ENCODE results near the gene AFF3. TPM values are rescaled to one million over a fixed set of nuclear protein-coding genes. Genes with fewer than 3 reads are reported as not detected.
A peak's percentile ranks its signal among the peaks of the same experiment; 100 is the strongest.

AFF3 gene
- total and polyA plus RNA-seq, 12 donors, result 1.1 to 7.5 (median 3.9) TPM

DNA sequence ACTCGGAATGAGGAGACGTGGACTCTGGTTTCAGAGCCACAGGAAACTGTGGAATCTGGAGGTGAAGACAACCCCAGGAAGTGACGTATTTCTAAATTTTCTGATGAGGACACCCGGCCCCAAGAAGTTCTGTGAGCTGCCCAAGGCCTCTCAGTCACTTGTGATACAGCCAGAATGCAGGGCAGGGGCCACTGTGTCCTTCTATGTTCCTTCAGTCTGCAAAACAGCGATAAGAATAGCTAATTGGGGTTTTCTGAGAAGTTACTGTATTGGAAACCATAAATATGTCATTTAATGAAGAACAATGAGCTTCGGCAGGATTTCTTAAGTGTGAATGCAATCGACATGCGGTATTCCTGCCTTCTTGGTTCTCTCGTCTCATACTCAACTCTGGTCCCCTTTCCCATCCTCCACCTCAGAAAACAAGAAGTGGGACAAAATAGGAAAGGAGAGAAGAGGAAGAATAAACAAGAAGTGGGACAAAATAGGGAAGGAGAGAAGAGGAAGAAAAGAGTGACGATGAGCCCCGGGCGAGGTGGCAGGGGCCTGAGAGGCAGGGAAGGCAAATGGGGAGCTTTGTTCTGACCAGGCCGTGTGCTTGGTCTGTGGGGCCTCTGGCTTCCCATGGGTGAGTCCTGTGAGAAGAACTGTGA lies 370.6 kb downstream of the AFF3 start:
- TF ChIP-seq CTCF (IDR thresholded peaks at IDR 0.05), result no peak
- no peak for TF ChIP-seq POLR2A (IDR thresholded peaks at IDR 0.05)
- WGBS, 4 donors, result 67 to 72% (median 69%) methylated on average over 13 of the region's 13 CpGs

GRCh38 chr2:99770876-99771275 lies 371.5 kb downstream of the AFF3 start:
- TF ChIP-seq CTCF (IDR thresholded peaks at IDR 0.05) (no peak), POLR2A (IDR thresholded peaks at IDR 0.05) (no peak)
- intact Hi-C loops (cut with DNase I), result no loop called here
- no peak overlapping the region for H3K4me3 ChIP-seq
- no peak for DNase-seq
- no peaks in the 10 kb centered on the region for H3K9me3 ChIP-seq (replicated peaks in 1 of 3)
- H3K4me1 ChIP-seq (replicated peaks in 1 of 2), result peaks cover 0 to 2% of the 10 kb centered on the region in 2 donors
- 43 to 62% (median 44%) methylated on average over 2 of the region's 2 CpGs for WGBS, 4 donors
- H3K27ac ChIP-seq, result peak overlapping the region in 1 of 5 donors; percentile 15
- no peaks in the 10 kb centered on the region for H3K36me3 ChIP-seq (replicated peaks in 1 of 2)
- H3K27me3 ChIP-seq, result no peaks in the 10 kb centered on the region

More for the DNA sequence above, 370.6 kb downstream of the AFF3 start:
- no peak overlapping the region for H3K4me3 ChIP-seq
- H3K36me3 ChIP-seq (replicated peaks in 1 of 2), result no peaks in the 10 kb centered on the region
- H3K27ac ChIP-seq, result peak overlapping the region in 1 of 5 donors; percentile 51
- DNase-seq, result peak in 5 of 7 donors; percentile 15 to 31 (median 29)
- H3K27me3 ChIP-seq, result no peaks in the 10 kb centered on the region
- peaks cover 0 to 7% of the 10 kb centered on the region in 2 donors for H3K4me1 ChIP-seq (replicated peaks in 1 of 2)
- no peaks in the 10 kb centered on the region for H3K9me3 ChIP-seq (replicated peaks in 1 of 3)
- intact Hi-C loops (cut with DNase I), result no loop called here

GRCh38 chr2:99765731-99766318 lies 376.6 kb downstream of the AFF3 start:
- Histone ChIP-seq H3K27ac (no peak overlapping the region), H3K36me3 (replicated peaks in 1 of 2) (no peaks in the 10 kb centered on the region), H3K27me3 (peaks cover 6% of the 10 kb centered on the region), H3K4me1 (replicated peaks in 1 of 2) (no peaks in the 10 kb centered on the region), H3K9me3 (replicated peaks in 1 of 3) (no peaks in the 10 kb centered on the region), H3K4me3 (no peak overlapping the region)
- intact Hi-C loops (cut with DNase I), result no loop called here
- WGBS, 4 donors, result 82 to 86% (median 83%) methylated on average over 2 to 4 of the region's 4 CpGs
- no peak for TF ChIP-seq CTCF (IDR thresholded peaks at IDR 0.05)
- DNase-seq, result no peak

GRCh38 chr2:99763764-99764163 lies 378.6 kb downstream of the AFF3 start:
- no peaks in the 10 kb centered on the region for H3K4me1 ChIP-seq (replicated peaks in 1 of 2)
- 81 to 91% (median 84%) methylated on average over 6 of the region's 6 CpGs for WGBS, 4 donors
- no peak overlapping the region for H3K27ac ChIP-seq
- no peak for DNase-seq
- H3K9me3 ChIP-seq (replicated peaks in 1 of 3), result no peaks in the 10 kb centered on the region
- intact Hi-C loops (cut with DNase I), result no loop called here
- H3K27me3 ChIP-seq, result peaks cover 6% of the 10 kb centered on the region
- no peaks in the 10 kb centered on the region for H3K36me3 ChIP-seq (replicated peaks in 1 of 2)
- no peak overlapping the region for H3K4me3 ChIP-seq
- no peak for TF ChIP-seq POLR2A (IDR thresholded peaks at IDR 0.05)
- no peak for TF ChIP-seq CTCF (IDR thresholded peaks at IDR 0.05)
